K562 (cell line): ENCODE measurements around the gene CUL5. TPM values are rescaled to one million over a fixed set of nuclear protein-coding genes. Genes with fewer than 3 reads are reported as not detected.

Experiments used
- ATF2 ChIP-seq: sonication (generic); formaldehyde crosslinking; IDR thresholded peaks from 2 replicates; pipeline ENCODE4 v1.8.1; 2022; ENCODE audit warnings: missing genetic modification reagents
- BRF2 ChIP-seq: IDR thresholded peaks from 3 replicates; pipeline ENCODE4 v1.6.1; 2011; ENCODE audit warnings: borderline replicate concordance, mild to moderate bottlenecking; ENCODE audit not compliant: insufficient read length, insufficient read depth
- CREBBP ChIP-seq: IDR thresholded peaks from one replicate; pipeline ENCODE4 v1.6.1; 2012; ENCODE audit warnings: low read depth, mild to moderate bottlenecking, control low read depth, inconsistent platforms, low read length
- DNMT1 ChIP-seq: fragments of 450-650 bp; IDR thresholded peaks from 2 replicates; pipeline ENCODE4 v1.6.1; 2016; ENCODE audit warnings: antibody characterized with exemption, mild to moderate bottlenecking
- ELF2 ChIP-seq: fragments of 250-450 bp; sonication (Bioruptor Pico); IDR thresholded peaks from 2 replicates; pipeline ENCODE4 v1.5.0; 2021; ENCODE audit warnings: mild to moderate bottlenecking
- ESRRB ChIP-seq: fragments of 250-450 bp; sonication (Bioruptor Pico); IDR thresholded peaks from 2 replicates; pipeline ENCODE4 v1.5.0; 2020; ENCODE audit warnings: mild to moderate bottlenecking, moderate library complexity, borderline replicate concordance
- HIVEP1 ChIP-seq: fragments of 250-450 bp; sonication (Bioruptor Pico); IDR thresholded peaks from 2 replicates; pipeline ENCODE4 v1.4.0; 2020; ENCODE audit warnings: mild to moderate bottlenecking
- HMBOX1 ChIP-seq: sonication (generic); IDR thresholded peaks from 2 replicates; pipeline ENCODE4 v1.6.1; 2016
- HNRNPK ChIP-seq: fragments of 200-400 bp; formaldehyde crosslinking; IDR thresholded peaks from one replicate; pipeline ENCODE4 v1.6.1; 2018; ENCODE audit warnings: mild to moderate bottlenecking, low read depth, low read length; ENCODE audit not compliant: poor library complexity, severe bottlenecking
- KLF10 ChIP-seq: fragments of 250-450 bp; sonication (Bioruptor Pico); IDR thresholded peaks from 2 replicates; pipeline ENCODE4 v1.6.1; 2021; ENCODE audit warnings: matching md5 sums
- POLR2G ChIP-seq: fragments of 200-400 bp; formaldehyde crosslinking; IDR thresholded peaks from 2 replicates; pipeline ENCODE4 v1.6.1; 2017; ENCODE audit warnings: low read depth, mild to moderate bottlenecking, antibody characterized with exemption, low read length, moderate library complexity
- SAFB ChIP-seq: fragments of 200-400 bp; formaldehyde crosslinking; IDR thresholded peaks from 2 replicates; pipeline ENCODE4 v1.6.1; 2017; ENCODE audit warnings: low read depth, low read length, borderline replicate concordance
- SIN3B ChIP-seq: fragments of 450-650 bp; IDR thresholded peaks from 2 replicates; pipeline ENCODE4 v1.6.1; 2017; ENCODE audit warnings: low read depth, mild to moderate bottlenecking, moderate library complexity
- SREBF1 ChIP-seq: fragments of 150-350 bp; IDR thresholded peaks from 2 replicates; pipeline ENCODE4 v1.6.1; 2014; ENCODE audit warnings: antibody characterized with exemption, low read depth, low read length, borderline replicate concordance
- TOE1 ChIP-seq, 2 experiments: fragments of 450-650 bp in 1 of 2; sonication (generic) in 1 of 2; formaldehyde crosslinking in 1 of 2; IDR thresholded peaks; 2 replicates each; pipeline versions ENCODE4 v1.7.1 to v1.8.0; 2016 to 2022; ENCODE audit warnings: borderline replicate concordance in 2 of 2, mild to moderate bottlenecking in 2 of 2, antibody characterized with exemption in 1 of 2, inconsistent platforms in 1 of 2, low read depth in 1 of 2, missing genetic modification reagents in 1 of 2, moderate library complexity in 1 of 2
- ZBTB12 ChIP-seq: fragments of 250-450 bp; sonication (Bioruptor Pico); IDR thresholded peaks from 2 replicates; pipeline ENCODE4 v1.4.0; 2020
- ZNF146 ChIP-seq: IDR thresholded peaks from one replicate; pipeline ENCODE4 v1.6.1; 2018; ENCODE audit warnings: missing compliant biosample characterization; ENCODE audit not compliant: unreplicated experiment
- ZNF395 ChIP-seq: fragments of 200-800 bp; sonication (Bioruptor generic); IDR thresholded peaks from 2 replicates; pipeline ENCODE4 v1.6.1; 2017; ENCODE audit warnings: missing genetic modification characterization, missing compliant biosample characterization
- polyA plus RNA-seq, 8 experiments: library from polyadenylated mRNA; depleted of rRNA in 4 of 8; stranded (reverse) in 5 of 8; unstranded in 3 of 8; fragments of >200 nt; fragmentation: Nextera tagmentation in 2 of 8; fragmentation: Illumina TruSeq in 1 of 8; extraction: Ambion mirVana in 2 of 8; extraction: Trizol in 1 of 8; gene quantifications; 2 replicates each; pipeline versions ENCODE4 v1.2.1 to v1.2.3, GENCODE V29; 2011 to 2014; ENCODE audit warnings: inconsistent platforms in 1 of 8, missing spikeins in 1 of 8
- total RNA-seq, 7 experiments: library from RNA; depleted of rRNA in 6 of 7; stranded (reverse); fragments of >200 nt in 6 of 7; fragmentation: Illumina TruSeq in 2 of 7; extraction: Trizol in 2 of 7; gene quantifications; 2 replicates each; pipeline versions ENCODE4 v1.2.1 to v1.2.3, GENCODE V29; 2011 to 2021; ENCODE audit warnings: low replicate concordance in 1 of 7

CUL5 gene
- total and polyA plus RNA-seq, 9 of the 15 experiments (the other 6 are each of a cell fraction or from before 2014, with no cell fraction given) = 14.3 to 45.9 (median 23.0) TPM

GRCh38 chr11:108008656-108009496 is at the start of gene CUL5 (continued):
- TF ChIP-seq HNRNPK = no peak
- peak; percentile 86 for TF ChIP-seq ZNF395
- TF ChIP-seq ESRRB = no peak
- TF ChIP-seq TOE1 (IDR thresholded peaks at IDR 0.05; ENCODE audit: borderline replicate concordance) = peak; percentile 99
- no peak for TF ChIP-seq TOE1 (CRISPR knock-in tag; IDR thresholded peaks at IDR 0.05; ENCODE audit: borderline replicate concordance, low read depth)
- no peak for TF ChIP-seq HMBOX1
- TF ChIP-seq DNMT1 = no peak
- TF ChIP-seq SREBF1 = no peak
- no peak for TF ChIP-seq HIVEP1 (CRISPR knock-in tag)
- no peak; the same call in 1 of the 2 replicates for TF ChIP-seq ELF2
- peak; percentile 82 for TF ChIP-seq SAFB
- no peak for TF ChIP-seq ATF2 (CRISPR knock-in tag)
- TF ChIP-seq BRF2 = no peak
- TF ChIP-seq KLF10 (CRISPR knock-in tag) = no peak
- TF ChIP-seq SIN3B = peak; percentile 50; the same call in 1 of the 2 replicates
- peak; percentile 99 for TF ChIP-seq POLR2G
- TF ChIP-seq ZBTB12 (CRISPR knock-in tag) = 0 out of 2 replicates have a peak, but pooled peaks have one; percentile 48
- TF ChIP-seq ZNF146 (CRISPR knock-in tag) = no peak
- TF ChIP-seq CREBBP = no peak
